Uterus (tissue), 4 donors: ENCODE results near the gene PDGFD. TPM values are rescaled to one million over a fixed set of nuclear protein-coding genes. Genes with fewer than 3 reads are reported as not detected.

Experiments used
- DNase-seq, 2 donors: peaks; one replicate each; pipeline ENCODE4 v3.0.0-alpha.2; 2019 to 2020
- H3K27ac ChIP-seq, 2 donors: fragments of 200-600 bp; sonication (generic); 1 replicate in 1 of 2; 2 replicates in 1 of 2; pipeline ENCODE4 v1.5.1; 2016 to 2018
- H3K27me3 ChIP-seq, 2 donors: fragments of 200-600 bp; sonication (generic); one replicate each; pipeline ENCODE4 v1.5.1; 2018 to 2019; ENCODE audit warnings: control low read depth in 1 of 2
- H3K36me3 ChIP-seq, 2 donors: fragments of 200-600 bp; sonication (generic); one replicate each; pipeline ENCODE4 v1.5.1; 2019; ENCODE audit warnings: control low read depth in 1 of 2
- H3K4me1 ChIP-seq, 2 donors: fragments of 200-600 bp; sonication (generic); one replicate each; pipeline ENCODE4 v1.5.1; 2018 to 2019; ENCODE audit warnings: control low read depth in 1 of 2
- H3K4me3 ChIP-seq, 2 donors: fragments of 200-600 bp; sonication (generic); 1 replicate in 1 of 2; 2 replicates in 1 of 2; pipeline ENCODE4 v1.5.1; 2018 to 2019; ENCODE audit warnings: mild to moderate bottlenecking in 1 of 2
- H3K9me3 ChIP-seq, 2 donors: fragments of 200-600 bp; sonication (generic); one replicate each; pipeline ENCODE4 v1.5.1; 2019; ENCODE audit warnings: control low read depth in 1 of 2
- POLR2A ChIP-seq, 2 donors: fragments of 450-650 bp; IDR thresholded peaks; one replicate each; pipeline ENCODE4 v1.6.1; 2016; ENCODE audit warnings: antibody characterized with exemption in 2 of 2, mild to moderate bottlenecking in 1 of 2, moderate library complexity in 1 of 2
- intact Hi-C: fragments of 100-400 bp; cut with DNase I; formaldehyde crosslinking; loops from one replicate; pipeline ENCODE4 v1.15.1; 2023; ENCODE audit warnings: low total_unique reads
- total RNA-seq, 4 donors: library from RNA; depleted of rRNA in 3 of 4; stranded (reverse); fragments of >200 nt in 3 of 4; gene quantifications; one replicate each; pipeline versions ENCODE4 v1.1.0 to v1.2.4, GENCODE V29; 2014 to 2023
- TF ChIP-seq, protein P1 (sequence below), 4 experiments: fragments of 200-600 bp in 2 of 4; fragments of 450-650 bp in 2 of 4; sonication (generic) in 2 of 4; IDR thresholded peaks; one replicate each; pipeline ENCODE4 v1.5.1; 2016 to 2019; ENCODE audit warnings: antibody characterized with exemption in 4 of 4, mild to moderate bottlenecking in 2 of 4, moderate library complexity in 1 of 4
- donor health status: DM: yes; HTN: yes; CAD: no.

The PDGFD gene
- total RNA-seq, 4 donors from 2014 or later = 2.8 to 57.9 (median 23.9) TPM

DNA sequence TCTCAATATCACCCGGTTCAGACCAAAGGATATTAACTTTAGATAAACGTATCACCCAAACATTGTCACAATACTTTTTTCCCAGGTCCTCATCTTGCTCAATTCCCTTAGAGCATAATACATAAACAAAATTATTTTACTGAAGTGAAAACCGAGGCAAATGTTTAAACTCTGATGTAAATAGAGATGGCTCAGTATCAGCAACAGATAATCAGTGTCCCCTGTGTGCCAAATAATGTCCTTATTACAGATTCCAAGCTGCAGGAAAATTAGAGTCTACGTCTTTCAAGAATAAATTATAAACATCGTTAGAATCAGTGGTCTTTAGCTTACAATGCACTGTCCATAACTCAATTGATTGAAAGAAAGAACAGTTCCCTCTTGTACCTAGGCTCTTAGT, 77.3 kb downstream of the PDGFD start:
- no peak overlapping the region for H3K4me3 ChIP-seq
- no peaks in the 10 kb centered on the region for H3K27me3 ChIP-seq
- H3K27ac ChIP-seq = no peak overlapping the region
- no peaks in the 10 kb centered on the region for H3K4me1 ChIP-seq
- H3K36me3 ChIP-seq = no peaks in the 10 kb centered on the region
- intact Hi-C loops = no loop called here
- no peak for TF ChIP-seq POLR2A (IDR thresholded peaks at IDR 0.05)
- TF ChIP-seq, protein P1, sequence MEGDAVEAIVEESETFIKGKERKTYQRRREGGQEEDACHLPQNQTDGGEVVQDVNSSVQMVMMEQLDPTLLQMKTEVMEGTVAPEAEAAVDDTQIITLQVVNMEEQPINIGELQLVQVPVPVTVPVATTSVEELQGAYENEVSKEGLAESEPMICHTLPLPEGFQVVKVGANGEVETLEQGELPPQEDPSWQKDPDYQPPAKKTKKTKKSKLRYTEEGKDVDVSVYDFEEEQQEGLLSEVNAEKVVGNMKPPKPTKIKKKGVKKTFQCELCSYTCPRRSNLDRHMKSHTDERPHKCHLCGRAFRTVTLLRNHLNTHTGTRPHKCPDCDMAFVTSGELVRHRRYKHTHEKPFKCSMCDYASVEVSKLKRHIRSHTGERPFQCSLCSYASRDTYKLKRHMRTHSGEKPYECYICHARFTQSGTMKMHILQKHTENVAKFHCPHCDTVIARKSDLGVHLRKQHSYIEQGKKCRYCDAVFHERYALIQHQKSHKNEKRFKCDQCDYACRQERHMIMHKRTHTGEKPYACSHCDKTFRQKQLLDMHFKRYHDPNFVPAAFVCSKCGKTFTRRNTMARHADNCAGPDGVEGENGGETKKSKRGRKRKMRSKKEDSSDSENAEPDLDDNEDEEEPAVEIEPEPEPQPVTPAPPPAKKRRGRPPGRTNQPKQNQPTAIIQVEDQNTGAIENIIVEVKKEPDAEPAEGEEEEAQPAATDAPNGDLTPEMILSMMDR (IDR thresholded peaks at IDR 0.05) = no peak
- DNase-seq = no peak
- no peaks in the 10 kb centered on the region for H3K9me3 ChIP-seq

- TF ChIP-seq, protein P1 (IDR thresholded peaks at IDR 0.05) = no peak
- TF ChIP-seq POLR2A (IDR thresholded peaks at IDR 0.05) = no peak
- no peak overlapping the region for H3K27ac ChIP-seq
- no peaks in the 10 kb centered on the region for H3K36me3 ChIP-seq
- H3K4me3 ChIP-seq = no peak overlapping the region
- no peaks in the 10 kb centered on the region for H3K9me3 ChIP-seq
- DNase-seq = no peak
- H3K27me3 ChIP-seq = no peaks in the 10 kb centered on the region
- intact Hi-C loops = no loop called here
- H3K4me1 ChIP-seq = no peaks in the 10 kb centered on the region
These were observed 85.0 kb downstream of the PDGFD start for GRCh38 chr11:104078995-104079394.

GRCh38 chr11:104078245-104078644, 85.7 kb downstream of the PDGFD start:
- no peaks in the 10 kb centered on the region for H3K4me1 ChIP-seq
- no peak overlapping the region for H3K4me3 ChIP-seq
- no peaks in the 10 kb centered on the region for H3K36me3 ChIP-seq
- TF ChIP-seq POLR2A (IDR thresholded peaks at IDR 0.05) = no peak
- no peak for DNase-seq
- no peaks in the 10 kb centered on the region for H3K27me3 ChIP-seq
- no peak overlapping the region for H3K27ac ChIP-seq
- H3K9me3 ChIP-seq = no peaks in the 10 kb centered on the region
- intact Hi-C loops = no loop called here

- Histone ChIP-seq H3K9me3 (no peaks in the 10 kb centered on the region), H3K4me1 (no peaks in the 10 kb centered on the region), H3K27ac (no peak overlapping the region), H3K36me3 (no peaks in the 10 kb centered on the region), H3K27me3 (no peaks in the 10 kb centered on the region), H3K4me3 (no peak overlapping the region)
- no peak for TF ChIP-seq POLR2A (IDR thresholded peaks at IDR 0.05)
- TF ChIP-seq, protein P1 (IDR thresholded peaks at IDR 0.05) = no peak
- DNase-seq = no peak
- intact Hi-C loops = no loop called here
These were observed 87.5 kb downstream of the PDGFD start for GRCh38 chr11:104076455-104076854.

- Histone ChIP-seq H3K27ac (no peak overlapping the region), H3K4me1 (no peaks in the 10 kb centered on the region), H3K27me3 (no peaks in the 10 kb centered on the region), H3K36me3 (no peaks in the 10 kb centered on the region), H3K4me3 (no peak overlapping the region), H3K9me3 (no peaks in the 10 kb centered on the region)
- DNase-seq = no peak
- no peak for TF ChIP-seq POLR2A (IDR thresholded peaks at IDR 0.05)
- TF ChIP-seq, protein P1 (IDR thresholded peaks at IDR 0.05) = no peak
- intact Hi-C loops = no loop called here
These were observed 88.2 kb downstream of the PDGFD start for GRCh38 chr11:104075706-104076105.

DNA sequence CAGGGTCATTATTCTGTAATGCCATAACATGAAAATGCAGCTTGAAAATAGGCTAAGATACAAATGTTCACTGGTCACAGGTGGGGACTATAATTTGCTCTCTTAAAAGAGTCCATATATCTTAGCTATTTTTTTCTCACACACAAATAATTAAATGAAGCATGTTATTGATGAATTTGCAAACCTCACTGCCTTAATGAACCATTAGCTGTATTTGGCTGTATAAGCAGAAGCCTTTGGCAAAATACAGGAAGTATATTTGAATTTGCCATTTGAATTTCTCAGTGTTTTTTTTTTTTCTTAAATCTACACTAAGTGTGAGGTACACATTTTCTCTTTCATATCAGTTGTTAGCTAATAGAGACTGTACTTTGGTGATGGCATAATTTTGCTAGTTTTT, 88.9 kb downstream of the PDGFD start:
- no peak for DNase-seq
- intact Hi-C loops = no loop called here
- Histone ChIP-seq H3K4me3 (no peak overlapping the region), H3K4me1 (no peaks in the 10 kb centered on the region), H3K9me3 (no peaks in the 10 kb centered on the region), H3K36me3 (no peaks in the 10 kb centered on the region), H3K27ac (no peak overlapping the region), H3K27me3 (no peaks in the 10 kb centered on the region)
- TF ChIP-seq POLR2A (IDR thresholded peaks at IDR 0.05) = no peak
- TF ChIP-seq, protein P1 (IDR thresholded peaks at IDR 0.05) = no peak
